Kidney epithelial cell (primary cell): ENCODE data around the gene C1orf53. TPM values are rescaled to one million over a fixed set of nuclear protein-coding genes. Genes with fewer than 3 reads are reported as not detected.
A peak's percentile ranks its signal among the peaks of the same experiment; 100 is the strongest.

Experiments used
- DNase-seq: peaks from one replicate; pipeline ENCODE4 v3.0.0-alpha.2; 2010; ENCODE audit warnings: low read depth
- H3K27me3 ChIP-seq: 2 replicates; pipeline ENCODE4 v1.6.0; 2011; ENCODE audit warnings: low read length; ENCODE audit not compliant: control insufficient read depth, insufficient read depth
- H3K36me3 ChIP-seq: 2 replicates; pipeline ENCODE4 v1.5.1; 2011; ENCODE audit warnings: low read length; ENCODE audit not compliant: control insufficient read depth, insufficient read depth
- H3K4me3 ChIP-seq: 2 replicates; pipeline ENCODE4 v1.5.1; 2011; ENCODE audit warnings: low read depth, mild to moderate bottlenecking, control low read depth, low read length
- CTCF ChIP-seq: IDR thresholded peaks from 2 replicates; pipeline ENCODE4 v1.5.1; 2011; ENCODE audit warnings: mild to moderate bottlenecking, moderate library complexity, low read length, control low read depth, inconsistent platforms; ENCODE audit not compliant: insufficient read depth, poor library complexity, severe bottlenecking
- total RNA-seq: library from RNA; depleted of rRNA; stranded (reverse); fragments of >200 nt; gene quantifications from 2 replicates; pipeline ENCODE4 v1.2.3, GENCODE V29; 2015

The C1orf53 gene
- total RNA-seq, 1 donor from 2014 or later, result 8.2 TPM

GRCh38 chr1:197890936-197891335 lies 11.5 kb upstream of the C1orf53 start:
- no peak for DNase-seq
- Histone ChIP-seq H3K27me3 (no peaks in the 10 kb centered on the region), H3K36me3 (no peaks in the 10 kb centered on the region), H3K4me3 (no peak overlapping the region)
- no peak for TF ChIP-seq CTCF

- Histone ChIP-seq H3K27me3 (no peaks in the 10 kb centered on the region), H3K36me3 (no peaks in the 10 kb centered on the region), H3K4me3 (no peak overlapping the region)
- TF ChIP-seq CTCF, result no peak
- no peak for DNase-seq
Measured at GRCh38 chr1:197892684-197893083, 9.7 kb upstream of the C1orf53 start.

- Histone ChIP-seq H3K27me3 (no peaks in the 10 kb centered on the region), H3K36me3 (no peaks in the 10 kb centered on the region), H3K4me3 (no peak overlapping the region)
- DNase-seq, result peak; percentile 45
- no peak for TF ChIP-seq CTCF
Measured at GRCh38 chr1:197896301-197896700, 6.1 kb upstream of the C1orf53 start.

- Histone ChIP-seq H3K36me3 (no peaks in the 10 kb centered on the region), H3K27me3 (peaks cover under 1% of the 10 kb centered on the region), H3K4me3 (no peak overlapping the region)
- no peak for DNase-seq
- no peak for TF ChIP-seq CTCF
Measured at GRCh38 chr1:197899037-197899436, 3.4 kb upstream of the C1orf53 start.

GRCh38 chr1:197902131-197902453 lies 338 bp upstream of the C1orf53 start:
- no peaks in the 10 kb centered on the region for H3K36me3 ChIP-seq
- peak overlapping the region; percentile 61 for H3K4me3 ChIP-seq
- TF ChIP-seq CTCF, result no peak
- no peak for DNase-seq
- H3K27me3 ChIP-seq, result peaks cover 9% of the 10 kb centered on the region

GRCh38 chr1:197903196-197903514 lies 725 bp downstream of the C1orf53 start:
- Histone ChIP-seq H3K27me3 (peaks cover 16% of the 10 kb centered on the region), H3K4me3 (peak overlapping the region; percentile 61), H3K36me3 (no peaks in the 10 kb centered on the region)
- no peak for DNase-seq
- no peak for TF ChIP-seq CTCF
